ENCODE measurements around the gene UQCC5. TPM values are rescaled to one million over a fixed set of nuclear protein-coding genes. Genes with fewer than 3 reads are reported as not detected.

The UQCC5 gene
- polyA plus RNA-seq, 1 of the 3 experiments (the other 2 are of a cell fraction) = 124 TPM

- Histone ChIP-seq H3K36me3 (replicated peaks in 1 of 2; ENCODE audit: control insufficient read depth in 1 of 2, insufficient read depth in 2 of 2, low read length in 1 of 2) (peaks cover 4 to 21% of the 10 kb centered on the region in 2 experiments), H2AFZ (ENCODE audit: low read depth) (no peak overlapping the region), H3K4me3 (ENCODE audit: low read depth in 2 of 2, low read length in 1 of 2) (no peak overlapping the region), H3K9me3 (no peaks in the 10 kb centered on the region), H4K20me1 (ENCODE audit: insufficient read depth) (no peaks in the 10 kb centered on the region), H3K27me3 (ENCODE audit: insufficient read depth) (no peaks in the 10 kb centered on the region), H3K79me2 (ENCODE audit: insufficient read depth) (no peaks in the 10 kb centered on the region), H3K9ac (no peak overlapping the region), H3K27ac (ENCODE audit: low read depth in 2 of 2, low read length in 1 of 2) (no peak overlapping the region), H3K9me2 (no peaks in the 10 kb centered on the region), H3F3A (replicated peaks; ENCODE audit: insufficient read depth) (no peaks in the 10 kb centered on the region), H3K4me2 (no peak overlapping the region), H3K4me1 (ENCODE audit: control insufficient read depth in 1 of 2, insufficient read depth in 2 of 2, low read depth in 1 of 2, low read length in 1 of 2) (peaks cover 0 to 19% of the 10 kb centered on the region in 2 experiments; a peak in 1 of 4 replicates)
- WGBS (ENCODE audit: low lambda C conversion rate) = 89% methylated on average over 7 of the region's 20 CpGs
- no peak for TF ChIP-seq MXI1 (IDR thresholded peaks at IDR 0.05; ENCODE audit: low read depth, low read length)
- no peak for TF ChIP-seq TEAD4 (IDR thresholded peaks at IDR 0.05; ENCODE audit: borderline replicate concordance, insufficient read depth)
- TF ChIP-seq MEF2A (IDR thresholded peaks at IDR 0.05; ENCODE audit: borderline replicate concordance, low read depth) = no peak
- TF ChIP-seq EP300 (IDR thresholded peaks at IDR 0.05; ENCODE audit: borderline replicate concordance in 1 of 2, low read depth in 1 of 2, low read length in 1 of 2) = no peak
- no peak for TF ChIP-seq ELF1 (IDR thresholded peaks at IDR 0.05)
- TF ChIP-seq EZH2phosphoT487 (IDR thresholded peaks at IDR 0.05; ENCODE audit: borderline replicate concordance, low read depth) = no peak
- TF ChIP-seq USF2 (IDR thresholded peaks at IDR 0.05; ENCODE audit: borderline replicate concordance, low read depth, low read length) = no peak
- no peak for TF ChIP-seq NFIC (IDR thresholded peaks at IDR 0.05; ENCODE audit: borderline replicate concordance)
- TF ChIP-seq IRF3 (IDR thresholded peaks at IDR 0.05; ENCODE audit: low read depth, low read length) = no peak
- TF ChIP-seq RCOR1 (IDR thresholded peaks at IDR 0.05; ENCODE audit: low read length) = no peak
- ChIA-PET CTCF (no interaction called here), POLR2A (no interaction called here)
- DNase-seq = no peak
Measured at GRCh38 chr3:52520716-52521487, 15.5 kb upstream of the UQCC5 start.

- POLR2A ChIA-PET = no interaction called here
- DNase-seq = no peak
- WGBS (ENCODE audit: low lambda C conversion rate) = 93% methylated on average over 4 of the region's 8 CpGs
Measured at GRCh38 chr3:52521488-52521824, 14.9 kb upstream of the UQCC5 start.

More at GRCh38 chr3:52521488-52521824, 14.9 kb upstream of the UQCC5 start:
- CTCF ChIA-PET = no interaction called here
- peaks cover 0 to 24% of the 10 kb centered on the region in 2 experiments; a peak in 1 of 4 replicates for H3K4me1 ChIP-seq (ENCODE audit: control insufficient read depth in 1 of 2, insufficient read depth in 2 of 2, low read depth in 1 of 2, low read length in 1 of 2)
- H3K9me2 ChIP-seq = no peaks in the 10 kb centered on the region
- H3K4me2 ChIP-seq = no peak overlapping the region
- H3K36me3 ChIP-seq (replicated peaks in 1 of 2; ENCODE audit: control insufficient read depth in 1 of 2, insufficient read depth in 2 of 2, low read length in 1 of 2) = peaks cover 4 to 24% of the 10 kb centered on the region in 2 experiments
- no peaks in the 10 kb centered on the region for H3K27me3 ChIP-seq (ENCODE audit: insufficient read depth)
- no peaks in the 10 kb centered on the region for H3K9me3 ChIP-seq
- H3K79me2 ChIP-seq (ENCODE audit: insufficient read depth) = no peaks in the 10 kb centered on the region
- no peak overlapping the region for H3K9ac ChIP-seq
- no peak overlapping the region for H2AFZ ChIP-seq (ENCODE audit: low read depth)
- H3K27ac ChIP-seq (ENCODE audit: low read depth in 2 of 2, low read length in 1 of 2) = no peak overlapping the region
- no peaks in the 10 kb centered on the region for H4K20me1 ChIP-seq (ENCODE audit: insufficient read depth)
- TF ChIP-seq EP300 (IDR thresholded peaks at IDR 0.05; ENCODE audit: borderline replicate concordance in 1 of 2, low read depth in 1 of 2, low read length in 1 of 2) (no peak), MEF2A (IDR thresholded peaks at IDR 0.05; ENCODE audit: borderline replicate concordance, low read depth) (no peak), RXRA (IDR thresholded peaks at IDR 0.05; ENCODE audit: borderline replicate concordance, low read depth) (no peak), FOXJ3 (CRISPR knock-in tag; IDR thresholded peaks at IDR 0.05) (no peak), CHD2 (IDR thresholded peaks at IDR 0.05; ENCODE audit: low read length, partially characterized antibody) (no peak)
- H3K4me3 ChIP-seq (ENCODE audit: low read depth in 2 of 2, low read length in 1 of 2) = no peak overlapping the region
- no peaks in the 10 kb centered on the region for H3F3A ChIP-seq (replicated peaks; ENCODE audit: insufficient read depth)

Data from SK-N-SH (cell line).